H1 (cell line): ENCODE results near the gene RIOK3. TPM values are rescaled to one million over a fixed set of nuclear protein-coding genes. Genes with fewer than 3 reads are reported as not detected.

Experiments used
- CTCF ChIA-PET: fragments of 300-600 bp; sonication (Branson Sonifier 250); formaldehyde crosslinking; loops from one replicate; lab custom pipeline; 2021; ENCODE audit not compliant: partially characterized antibody; lab: Charles Lee
- POLR2A ChIA-PET: fragments of 300-600 bp; sonication (Branson Sonifier 250); formaldehyde crosslinking; loops from one replicate; lab custom pipeline; 2021; ENCODE audit warnings: inconsistent platforms; ENCODE audit not compliant: partially characterized antibody; lab: Charles Lee
- DNase-seq, 2 experiments: peaks; one replicate each; pipeline versions ENCODE4 v3.0.0 to v3.0.0-alpha.2; 2010 to 2022; ENCODE audit warnings: low spot score in 2 of 2, low read depth in 1 of 2, mixed read lengths in 1 of 2
- FAIRE-seq: peaks from 2 replicates; lab custom pipeline; 2011; peaks lifted over from hg19 to GRCh38; lab: Jason Lieb, UNC
- H2AFZ ChIP-seq: 2 replicates; pipeline ENCODE4 v1.8.1; 2012; ENCODE audit warnings: low read length, inconsistent platforms
- H2AK5ac ChIP-seq: 2 replicates; pipeline ENCODE4 v1.6.1; 2013; ENCODE audit warnings: low read depth, low read length
- H2BK120ac ChIP-seq: replicated peaks from 2 replicates; pipeline ENCODE3; 2013; ENCODE audit warnings: low read depth, low read length, inconsistent platforms
- H2BK12ac ChIP-seq: 2 replicates; pipeline ENCODE4 v1.6.1; 2013; ENCODE audit warnings: low read depth, low read length
- H2BK15ac ChIP-seq: 2 replicates; pipeline ENCODE4 v1.6.1; 2013; ENCODE audit warnings: low read length
- H2BK20ac ChIP-seq: 2 replicates; pipeline ENCODE4 v1.6.1; 2013; ENCODE audit warnings: low read length
- H2BK5ac ChIP-seq: 2 replicates; pipeline ENCODE4 v1.6.1; 2013; ENCODE audit warnings: low read depth, low read length
- H3K14ac ChIP-seq: 2 replicates; pipeline ENCODE4 v1.6.1; 2013; ENCODE audit warnings: inconsistent platforms; ENCODE audit not compliant: insufficient read length
- H3K18ac ChIP-seq: 2 replicates; pipeline ENCODE4 v1.6.1; 2013; ENCODE audit warnings: low read length; ENCODE audit errors: extremely low read depth
- H3K23ac ChIP-seq: 2 replicates; pipeline ENCODE4 v1.6.1; 2013; ENCODE audit warnings: inconsistent platforms; ENCODE audit not compliant: insufficient read length
- H3K23me2 ChIP-seq: 2 replicates; pipeline ENCODE4 v1.6.1; 2013; ENCODE audit warnings: low read depth, low read length
- H3K27ac ChIP-seq: 2 replicates; pipeline ENCODE4 v1.6.1; 2011; ENCODE audit warnings: low read depth, low read length, inconsistent platforms
- H3K27me3 ChIP-seq, 4 experiments: replicated peaks in 1 of 4; 1 replicate in 1 of 4; 2 replicates in 3 of 4; pipeline versions ENCODE4 v1.6.1 to v1.8.1; 2011 to 2013; ENCODE audit warnings: low read length in 3 of 4, mild to moderate bottlenecking in 3 of 4, inconsistent platforms in 2 of 4, mixed read lengths in 2 of 4, moderate library complexity in 1 of 4; ENCODE audit not compliant: control insufficient read depth in 3 of 4, insufficient read depth in 3 of 4; ENCODE audit errors: extremely low read depth in 1 of 4
- H3K36me3 ChIP-seq, 4 experiments: 2 replicates each; pipeline versions ENCODE4 v1.6.1 to v1.8.1; 2011 to 2013; ENCODE audit warnings: mild to moderate bottlenecking in 4 of 4, low read length in 3 of 4, moderate library complexity in 2 of 4, control low read depth in 1 of 4, inconsistent platforms in 1 of 4; ENCODE audit not compliant: insufficient read depth in 4 of 4, control insufficient read depth in 2 of 4
- H3K4ac ChIP-seq: replicated peaks from 2 replicates; pipeline ENCODE3; 2013; ENCODE audit warnings: low read length, low read depth, mixed read lengths, inconsistent platforms; ENCODE audit not compliant: insufficient read length
- H3K4me1 ChIP-seq, 4 experiments: replicated peaks in 1 of 4; 1 replicate in 1 of 4; 2 replicates in 3 of 4; pipeline versions ENCODE4 v1.6.1 to v1.8.1; 2011 to 2013; ENCODE audit warnings: low read length in 3 of 4, inconsistent platforms in 2 of 4, mixed read lengths in 1 of 4; ENCODE audit not compliant: insufficient read depth in 4 of 4, control insufficient read depth in 3 of 4
- H3K4me2 ChIP-seq, 2 experiments: 2 replicates each; pipeline versions ENCODE4 v1.6.1 to v1.8.1; 2011 to 2013; ENCODE audit warnings: low read depth in 2 of 2, low read length in 2 of 2, control low read depth in 1 of 2, inconsistent platforms in 1 of 2, mild to moderate bottlenecking in 1 of 2; ENCODE audit not compliant: insufficient read depth in 1 of 2
- H3K4me3 ChIP-seq, 4 experiments: fragments of 200-600, 300-600 bp in 1 of 4; sonication (generic), shearing (Covaris generic), sonication (Bioruptor Twin) in 1 of 4; 2 replicates each; pipeline versions ENCODE4 v1.5.1 to v1.8.1; 2011 to 2016; ENCODE audit warnings: low read length in 4 of 4, low read depth in 3 of 4, control low read depth in 2 of 4, inconsistent platforms in 2 of 4, mild to moderate bottlenecking in 2 of 4, mixed read lengths in 1 of 4, moderate library complexity in 1 of 4; ENCODE audit not compliant: insufficient read depth in 2 of 4; ENCODE audit errors: extremely low read depth in 1 of 4
- H3K56ac ChIP-seq: replicated peaks from 2 replicates; pipeline ENCODE3; 2013; ENCODE audit warnings: low read depth, mild to moderate bottlenecking, mixed read lengths, low read length, inconsistent platforms; ENCODE audit not compliant: insufficient read length
- H3K79me1 ChIP-seq: 2 replicates; pipeline ENCODE4 v1.6.1; 2013; ENCODE audit warnings: low read depth, low read length, control low read depth
- H3K79me2 ChIP-seq, 2 experiments: 2 replicates each; pipeline versions ENCODE4 v1.6.1 to v1.8.1; 2012 to 2013; ENCODE audit warnings: low read length in 2 of 2, mild to moderate bottlenecking in 2 of 2, inconsistent platforms in 1 of 2; ENCODE audit not compliant: insufficient read depth in 2 of 2, control insufficient read depth in 1 of 2
- H3K9ac ChIP-seq, 4 experiments: replicated peaks in 1 of 4; 1 replicate in 1 of 4; 2 replicates in 3 of 4; pipeline versions ENCODE4 v1.6.1 to v1.8.1; 2011 to 2013; ENCODE audit warnings: low read depth in 3 of 4, low read length in 3 of 4, control low read depth in 2 of 4, mild to moderate bottlenecking in 2 of 4, moderate library complexity in 2 of 4, inconsistent platforms in 1 of 4; ENCODE audit errors: extremely low read depth in 1 of 4
- H3K9me3 ChIP-seq, 2 experiments: 2 replicates each; pipeline versions ENCODE4 v1.6.1 to v1.8.1; 2012 to 2013; ENCODE audit warnings: mild to moderate bottlenecking in 2 of 2, moderate library complexity in 2 of 2, control low read depth in 1 of 2, inconsistent platforms in 1 of 2, low read depth in 1 of 2, low read length in 1 of 2, mixed read lengths in 1 of 2; ENCODE audit not compliant: insufficient read depth in 2 of 2
- H4K20me1 ChIP-seq, 2 experiments: replicated peaks in 1 of 2; 2 replicates each; pipeline versions ENCODE3 to v1.8.1; 2011 to 2013; ENCODE audit warnings: inconsistent platforms in 2 of 2, low read length in 2 of 2, mild to moderate bottlenecking in 1 of 2; ENCODE audit not compliant: insufficient read depth in 2 of 2, control insufficient read depth in 1 of 2
- H4K5ac ChIP-seq: 2 replicates; pipeline ENCODE4 v1.6.1; 2013; ENCODE audit warnings: low read length, low read depth, mixed read lengths, inconsistent platforms; ENCODE audit not compliant: insufficient read length
- H4K8ac ChIP-seq: 2 replicates; pipeline ENCODE4 v1.8.0; 2013; ENCODE audit warnings: mild to moderate bottlenecking, moderate library complexity, low read length, inconsistent platforms; ENCODE audit not compliant: insufficient read depth; ENCODE audit errors: extremely low read depth
- H4K91ac ChIP-seq: replicated peaks from 2 replicates; pipeline ENCODE3; 2013; ENCODE audit warnings: low read length, mixed read lengths, inconsistent platforms; ENCODE audit not compliant: insufficient read length
- CBX5 ChIP-seq: fragments of 300-800, 300-1000 bp; sonication (generic); IDR thresholded peaks from 2 replicates; pipeline ENCODE4 v1.7.1; 2016; ENCODE audit warnings: antibody characterized with exemption, low read length, low read depth
- CBX8 ChIP-seq: fragments of 300-800, 300-1000 bp; sonication (generic); IDR thresholded peaks from 2 replicates; pipeline ENCODE4 v1.7.1; 2016; ENCODE audit warnings: low read depth, low read length, borderline replicate concordance
- EGR1 ChIP-seq: IDR thresholded peaks from 2 replicates; pipeline ENCODE4 v1.6.1; 2011; ENCODE audit warnings: low read depth, low read length, borderline replicate concordance
- EP300 ChIP-seq, 2 experiments: IDR thresholded peaks; 1 replicate in 1 of 2; 2 replicates in 1 of 2; pipeline ENCODE4 v1.6.1; 2011 to 2012; ENCODE audit warnings: low read depth in 2 of 2, low read length in 2 of 2, mild to moderate bottlenecking in 2 of 2, borderline replicate concordance in 1 of 2, inconsistent platforms in 1 of 2, moderate library complexity in 1 of 2
- FOSL1 ChIP-seq: IDR thresholded peaks from 2 replicates; pipeline ENCODE4 v1.6.1; 2011; ENCODE audit warnings: mild to moderate bottlenecking, low read depth, low read length, moderate library complexity; ENCODE audit not compliant: insufficient read depth
- NRF1 ChIP-seq: IDR thresholded peaks from 2 replicates; pipeline ENCODE4 v1.6.1; 2011; ENCODE audit warnings: mild to moderate bottlenecking, low read depth, low read length, improper control_type of control experiment
- SUZ12 ChIP-seq: fragments of 200-600 bp; sonication (generic); IDR thresholded peaks from 2 replicates; pipeline ENCODE4 v1.6.1; 2012; ENCODE audit warnings: mild to moderate bottlenecking, inconsistent platforms, low read length, moderate library complexity, mixed read lengths
- USF2 ChIP-seq: IDR thresholded peaks from 2 replicates; pipeline ENCODE4 v1.6.1; 2011; ENCODE audit warnings: low read length, improper control_type of control experiment
- WGBS, 2 experiments: shearing (Covaris generic) in 1 of 2; methylation state at CpG; one replicate each; pipeline versions ENCODE4 v1.1.6 to v1.1.7; 2013 to 2015; ENCODE audit warnings: low lambda C conversion rate in 2 of 2, mixed read lengths in 2 of 2, inconsistent platforms in 1 of 2, low coverage in 1 of 2, missing lambda C conversion rate in 1 of 2; ENCODE audit not compliant: insufficient replicate concordance in 2 of 2, insufficient coverage in 1 of 2, insufficient read length in 1 of 2; ENCODE audit errors: extremely low coverage in 1 of 2, missing lambda C conversion rate in 1 of 2; 5-methylcytosine and 5-hydroxymethylcytosine counted together
- polyA plus RNA-seq, 7 experiments: library from polyadenylated mRNA; depleted of rRNA in 3 of 7; stranded (reverse) in 5 of 7; unstranded in 2 of 7; fragments of >200 nt in 5 of 7; fragments of 200-250 nt in 2 of 7; gene quantifications; 1 replicate in 5 of 7; 2 replicates in 1 of 7; 4 replicates in 1 of 7; pipeline versions ENCODE4 v1.2.1 to v1.2.3, GENCODE V29; 2011 to 2013; ENCODE audit warnings: missing spikeins in 2 of 7, mixed read lengths in 2 of 7
- total RNA-seq: library from RNA; stranded (reverse); fragmentation: NEBNext Ultra II Directional; extraction: Animal tissue kit (Norgen Biotek cat#: 25700); gene quantifications from 2 replicates; pipeline ENCODE4 v1.2.1, GENCODE V29; 2021
- TF ChIP-seq, protein P1 (sequence below): IDR thresholded peaks from 2 replicates; pipeline ENCODE4 v1.6.1; 2011; ENCODE audit warnings: low read depth, mild to moderate bottlenecking, low read length; ENCODE audit not compliant: insufficient read depth

RIOK3 gene
- total and polyA plus RNA-seq, 2 of the 8 experiments (the other 6 are each of a cell fraction or from before 2014, with no cell fraction given) = 7.5 to 24.3 TPM

DNA sequence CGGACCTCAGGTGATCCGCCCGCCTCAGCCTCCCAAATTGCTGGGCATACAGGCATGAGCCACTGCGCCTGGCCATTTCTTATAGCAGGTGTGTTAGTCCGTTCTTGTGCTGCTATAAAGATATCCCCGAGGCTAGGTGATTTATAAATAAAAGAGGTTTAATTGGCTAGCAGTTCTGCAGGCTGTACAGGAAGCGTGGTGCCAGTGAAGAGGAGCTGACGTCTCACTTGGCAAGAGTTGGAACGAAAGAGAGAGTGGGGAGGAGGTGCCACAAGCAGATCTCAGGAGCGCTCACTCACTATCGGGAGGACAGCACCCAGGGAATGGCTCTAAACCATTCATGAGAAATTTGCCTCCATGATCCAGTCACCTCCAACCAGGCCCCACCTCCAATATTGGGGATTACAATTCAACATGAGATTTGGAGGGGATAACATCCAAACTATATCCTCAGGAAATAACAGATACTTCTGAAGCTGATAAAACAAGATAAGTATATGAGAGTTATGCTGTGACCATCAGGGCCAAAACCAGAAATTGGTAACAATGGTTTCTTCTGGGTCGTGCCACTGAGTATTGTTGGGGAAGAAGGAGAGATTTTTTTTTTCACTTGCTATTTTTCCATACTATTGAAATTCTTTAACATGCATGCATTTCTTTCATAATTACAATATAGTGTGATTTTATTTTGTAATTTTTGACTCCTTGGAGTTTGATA is 42.8 kb downstream of the RIOK3 start:
- Histone ChIP-seq H3K4ac (no peak overlapping the region), H3K23ac (no peak overlapping the region), H3K27me3 (no peaks in the 10 kb centered on the region), H3K4me3 (no peak overlapping the region), H3K79me2 (no peaks in the 10 kb centered on the region), H3K23me2 (no peaks in the 10 kb centered on the region), H4K20me1 (no peaks in the 10 kb centered on the region), H3K9me3 (no peaks in the 10 kb centered on the region), H3K4me1 (no peaks in the 10 kb centered on the region), H2BK20ac (no peak overlapping the region), H3K4me2 (no peak overlapping the region), H2BK120ac (no peak overlapping the region), H3K56ac (no peak overlapping the region), H4K8ac (no peak overlapping the region), H2AFZ (no peak overlapping the region), H3K79me1 (no peaks in the 10 kb centered on the region), H4K91ac (no peak overlapping the region), H3K14ac (no peak overlapping the region), H2AK5ac (no peak overlapping the region), H3K36me3 (no peaks in the 10 kb centered on the region), H3K9ac (no peak overlapping the region), H2BK5ac (no peak overlapping the region), H2BK15ac (no peak overlapping the region), H2BK12ac (no peak overlapping the region), H3K18ac (no peak overlapping the region), H3K27ac (no peak overlapping the region), H4K5ac (no peak overlapping the region)
- 95% methylated on average over 12 of the region's 12 CpGs; no CpG with 5 or more reads in 1 of the 2 experiments for WGBS, 2 experiments
- ChIA-PET CTCF (interaction anchor here (1.1 to 1.9 kb wide), 3 partner anchors 8 to 62 kb away, joined by 3 to 6 read pairs (median 4); no protein-coding TSS in a partner anchor), POLR2A (interaction anchor here (0.8 to 1.4 kb wide), 2 partner anchors 11 to 643 kb away, joined by 3 to 4 read pairs; partner anchors contain the start of gene CABYR)
- DNase-seq (no peak), FAIRE-seq (no peak)
- TF ChIP-seq NRF1 = no peak
- TF ChIP-seq USF2 = no peak
- no peak for TF ChIP-seq SUZ12
- no peak for TF ChIP-seq EP300 (IDR thresholded peaks at IDR 0.05; ENCODE audit: borderline replicate concordance in 1 of 2, low read depth in 2 of 2, low read length in 2 of 2)
- TF ChIP-seq, protein P1, sequence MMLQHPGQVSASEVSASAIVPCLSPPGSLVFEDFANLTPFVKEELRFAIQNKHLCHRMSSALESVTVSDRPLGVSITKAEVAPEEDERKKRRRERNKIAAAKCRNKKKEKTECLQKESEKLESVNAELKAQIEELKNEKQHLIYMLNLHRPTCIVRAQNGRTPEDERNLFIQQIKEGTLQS = no peak
- TF ChIP-seq EGR1 = no peak
- no peak for TF ChIP-seq CBX8
- no peak for TF ChIP-seq CBX5
- TF ChIP-seq FOSL1 = no peak
